Measurements from ENCODE around the gene STRIP1.
"Not testable (repeated sequence)": the region's sequence is repeated elsewhere in the genome, so short reads cannot be mapped to it uniquely, and the experiment has no call there.

The STRIP1 gene

DNA sequence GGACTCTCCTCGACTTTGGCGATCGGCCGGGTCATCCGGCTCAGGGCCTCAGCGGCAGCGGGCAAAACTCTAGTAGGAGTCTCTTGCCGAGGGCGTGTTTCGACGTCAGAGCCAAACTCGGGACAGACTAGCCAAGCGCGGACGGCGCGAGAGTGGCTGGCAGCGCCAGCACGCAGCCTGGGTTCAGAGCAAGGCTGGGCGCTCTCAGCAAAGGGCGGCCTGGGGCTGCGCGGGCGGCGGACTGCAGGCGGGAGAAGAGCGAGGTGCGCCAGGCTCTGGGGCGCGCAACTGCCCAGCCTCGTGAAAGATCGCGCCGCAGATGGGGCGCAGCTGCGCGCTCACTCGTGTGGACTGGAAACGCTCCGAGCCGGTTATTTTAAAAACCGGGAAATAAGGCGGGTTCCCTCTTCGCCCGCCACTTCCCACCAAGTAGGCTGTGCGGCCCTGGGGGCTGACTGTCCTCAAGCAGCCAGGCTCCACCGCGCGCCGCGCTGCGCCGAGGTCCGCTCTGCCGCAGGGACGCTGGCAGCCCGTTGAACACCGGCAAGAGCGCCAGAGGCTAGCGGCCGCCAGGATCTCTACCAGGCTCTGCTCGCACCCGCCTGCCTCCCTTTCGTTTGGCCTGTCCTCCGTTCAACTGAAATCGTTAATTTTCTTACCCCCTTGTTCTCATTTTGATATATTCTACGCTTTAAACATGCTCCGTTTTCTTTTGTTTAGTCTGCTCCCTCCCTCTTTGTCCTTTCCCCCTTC lies 33.6 kb downstream of the STRIP1 start:
- Histone ChIP-seq H3K27me3 (ENCODE audit: control insufficient read depth in 1 of 2, insufficient read depth in 2 of 2, low read length in 2 of 2) (peaks cover 68 to 73% of the 10 kb centered on the region in 2 donors), H3K9me3 (ENCODE audit: control insufficient read depth in 1 of 2, low read length in 2 of 2) (no peaks in the 10 kb centered on the region), H3K9ac (ENCODE audit: low read depth in 1 of 2, low read length in 2 of 2) (no peak overlapping the region), H3K4me1 (ENCODE audit: control insufficient read depth in 1 of 2, insufficient read depth in 2 of 2, low read length in 2 of 2) (peaks cover 6 to 11% of the 10 kb centered on the region in 2 donors), H3K4me3 (ENCODE audit: low read depth in 1 of 2, low read length in 2 of 2) (peak overlapping the region in 1 of 2 donors; percentile 3), H3K36me3 (ENCODE audit: control insufficient read depth in 1 of 2, insufficient read depth in 2 of 2, low read length in 2 of 2) (no peaks in the 10 kb centered on the region), H3K27ac (ENCODE audit: low read depth, low read length) (no peak overlapping the region)

DNA sequence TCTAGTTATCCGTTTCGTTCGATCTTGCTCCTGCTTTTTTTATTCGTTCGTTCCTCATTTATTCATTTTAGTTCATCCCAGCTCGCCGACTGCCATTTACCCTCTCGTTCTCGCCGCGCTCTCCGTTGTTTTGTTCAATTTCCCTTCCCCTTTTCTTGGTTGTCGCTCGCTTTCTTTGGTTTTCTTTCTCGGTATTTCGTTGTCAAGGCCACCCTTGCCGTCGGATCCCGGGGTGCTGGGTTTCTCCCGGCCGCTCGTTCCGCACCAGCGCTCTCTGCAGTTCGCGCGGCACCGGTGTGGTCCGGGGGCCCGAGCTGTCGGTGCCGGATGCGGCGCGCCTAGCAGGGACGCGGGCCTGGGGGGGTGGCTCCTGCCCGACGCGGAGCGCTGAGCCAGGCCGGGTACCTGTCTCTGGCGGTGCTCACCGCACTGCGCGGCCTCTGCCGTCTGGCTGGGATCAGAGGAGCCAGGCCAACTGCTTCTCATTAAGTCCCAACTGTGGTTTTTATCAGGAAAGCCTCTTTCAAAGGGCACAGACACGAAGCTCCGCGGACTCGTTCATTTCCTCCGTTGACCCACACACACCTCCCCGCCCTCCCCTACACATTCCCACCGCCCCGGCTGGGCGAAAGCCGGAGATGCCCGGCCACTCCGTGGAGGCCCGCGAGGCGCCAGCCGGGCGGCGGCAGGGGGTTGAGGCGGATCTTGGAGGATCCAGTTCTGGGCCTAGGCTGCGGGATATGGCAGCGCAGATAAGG lies 34.4 kb downstream of the STRIP1 start:
- no peaks in the 10 kb centered on the region for H3K36me3 ChIP-seq (ENCODE audit: control insufficient read depth in 1 of 2, insufficient read depth in 2 of 2, low read length in 2 of 2)
- no peak overlapping the region for H3K4me3 ChIP-seq (ENCODE audit: low read depth in 1 of 2, low read length in 2 of 2)
- no peak overlapping the region for H3K9ac ChIP-seq (ENCODE audit: low read depth in 1 of 2, low read length in 2 of 2)
- H3K27me3 ChIP-seq (ENCODE audit: control insufficient read depth in 1 of 2, insufficient read depth in 2 of 2, low read length in 2 of 2): peaks cover 72 to 79% of the 10 kb centered on the region in 2 donors
- no peak overlapping the region for H3K27ac ChIP-seq (ENCODE audit: low read depth, low read length)
- peaks cover 6 to 11% of the 10 kb centered on the region in 2 donors for H3K4me1 ChIP-seq (ENCODE audit: control insufficient read depth in 1 of 2, insufficient read depth in 2 of 2, low read length in 2 of 2)
- no peaks in the 10 kb centered on the region for H3K9me3 ChIP-seq (ENCODE audit: control insufficient read depth in 1 of 2, low read length in 2 of 2)

- H3K36me3 ChIP-seq (ENCODE audit: control insufficient read depth in 1 of 2, insufficient read depth in 2 of 2, low read length in 2 of 2): no peaks in the 10 kb centered on the region
- no peak overlapping the region for H3K9ac ChIP-seq (ENCODE audit: low read depth in 1 of 2, low read length in 2 of 2)
- H3K9me3 ChIP-seq (ENCODE audit: control insufficient read depth in 1 of 2, low read length in 2 of 2): no peaks in the 10 kb centered on the region
- H3K4me1 ChIP-seq (ENCODE audit: control insufficient read depth in 1 of 2, insufficient read depth in 2 of 2, low read length in 2 of 2): peaks cover 6 to 11% of the 10 kb centered on the region in 2 donors
- no peak overlapping the region for H3K27ac ChIP-seq (ENCODE audit: low read depth, low read length)
- no peak overlapping the region for H3K4me3 ChIP-seq (ENCODE audit: low read depth in 1 of 2, low read length in 2 of 2)
- H3K27me3 ChIP-seq (ENCODE audit: control insufficient read depth in 1 of 2, insufficient read depth in 2 of 2, low read length in 2 of 2): peaks cover 72 to 79% of the 10 kb centered on the region in 2 donors
Observed at GRCh38 chr1:110069404-110070281, 35.2 kb downstream of the STRIP1 start.

- H3K27me3 ChIP-seq (ENCODE audit: control insufficient read depth in 1 of 2, insufficient read depth in 2 of 2, low read length in 2 of 2): peaks cover 72 to 77% of the 10 kb centered on the region in 2 donors
- H3K4me3 ChIP-seq (ENCODE audit: low read depth in 1 of 2, low read length in 2 of 2): no peak overlapping the region
- no peak overlapping the region for H3K27ac ChIP-seq (ENCODE audit: low read depth, low read length)
- no peak overlapping the region for H3K9ac ChIP-seq (ENCODE audit: low read depth in 1 of 2, low read length in 2 of 2)
- H3K36me3 ChIP-seq (ENCODE audit: control insufficient read depth in 1 of 2, insufficient read depth in 2 of 2, low read length in 2 of 2): no peaks in the 10 kb centered on the region
- H3K9me3 ChIP-seq (ENCODE audit: control insufficient read depth in 1 of 2, low read length in 2 of 2): no peaks in the 10 kb centered on the region
- peaks cover 6 to 11% of the 10 kb centered on the region in 2 donors for H3K4me1 ChIP-seq (ENCODE audit: control insufficient read depth in 1 of 2, insufficient read depth in 2 of 2, low read length in 2 of 2)
Observed at GRCh38 chr1:110070282-110070669, 35.9 kb downstream of the STRIP1 start.

GRCh38 chr1:110070671-110071242 lies 36.3 kb downstream of the STRIP1 start, which contains the start of gene ALX3:
ALX3 (minus strand) TSS chr1:110070672; CDS start chr1:110070612, 60 bp downstream.
- H3K4me3 ChIP-seq (ENCODE audit: low read depth in 1 of 2, low read length in 2 of 2): no peak within 1 kb of the TSS
- no peak within 1 kb of the TSS for H3K27ac ChIP-seq (ENCODE audit: low read depth, low read length)
- peaks cover 72% of the 10 kb centered on the region in 2 donors for H3K27me3 ChIP-seq (ENCODE audit: control insufficient read depth in 1 of 2, insufficient read depth in 2 of 2, low read length in 2 of 2)

DNA sequence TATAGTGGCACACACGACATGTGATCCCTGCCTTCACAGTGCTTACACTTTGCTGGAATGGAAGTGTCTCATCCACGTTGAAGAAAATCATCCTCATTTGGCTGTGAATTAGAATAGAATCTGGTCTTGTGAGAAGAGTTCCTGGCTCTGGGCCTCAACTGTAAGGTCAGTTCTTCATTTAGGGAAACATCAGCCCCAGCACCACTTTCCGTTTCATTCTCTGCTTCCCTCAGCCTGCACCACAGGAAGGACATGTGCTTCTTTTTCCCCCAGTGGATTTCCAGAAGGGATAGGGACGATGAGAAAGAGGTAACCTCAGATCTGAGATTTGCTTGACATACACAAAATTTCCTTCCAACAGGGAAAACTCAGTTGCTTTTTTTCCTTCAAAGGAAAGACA lies 39.7 kb downstream of the STRIP1 start:
- Histone ChIP-seq H3K4me3 (ENCODE audit: low read depth in 1 of 2, low read length in 2 of 2) (no peak overlapping the region), H3K9ac (ENCODE audit: low read depth in 1 of 2, low read length in 2 of 2) (no peak overlapping the region), H3K27ac (ENCODE audit: low read depth, low read length) (no peak overlapping the region), H3K9me3 (ENCODE audit: control insufficient read depth in 1 of 2, low read length in 2 of 2) (no peaks in the 10 kb centered on the region), H3K27me3 (ENCODE audit: control insufficient read depth in 1 of 2, insufficient read depth in 2 of 2, low read length in 2 of 2) (peaks cover 40% of the 10 kb centered on the region in 2 donors), H3K4me1 (ENCODE audit: control insufficient read depth in 1 of 2, insufficient read depth in 2 of 2, low read length in 2 of 2) (peaks cover 3 to 6% of the 10 kb centered on the region in 2 donors), H3K36me3 (ENCODE audit: control insufficient read depth in 1 of 2, insufficient read depth in 2 of 2, low read length in 2 of 2) (no peaks in the 10 kb centered on the region)

More at GRCh38 chr1:110070671-110071242, 36.3 kb downstream of the STRIP1 start, which contains the start of gene ALX3:
- Histone ChIP-seq H3K9ac (ENCODE audit: low read depth in 1 of 2, low read length in 2 of 2) (no peak within 1 kb of the TSS), H3K9me3 (ENCODE audit: control insufficient read depth in 1 of 2, low read length in 2 of 2) (no peaks in the 10 kb centered on the region), H3K4me1 (ENCODE audit: control insufficient read depth in 1 of 2, insufficient read depth in 2 of 2, low read length in 2 of 2) (peaks cover 6 to 11% of the 10 kb centered on the region in 2 donors), H3K36me3 (ENCODE audit: control insufficient read depth in 1 of 2, insufficient read depth in 2 of 2, low read length in 2 of 2) (no peaks in the 10 kb centered on the region)

DNA sequence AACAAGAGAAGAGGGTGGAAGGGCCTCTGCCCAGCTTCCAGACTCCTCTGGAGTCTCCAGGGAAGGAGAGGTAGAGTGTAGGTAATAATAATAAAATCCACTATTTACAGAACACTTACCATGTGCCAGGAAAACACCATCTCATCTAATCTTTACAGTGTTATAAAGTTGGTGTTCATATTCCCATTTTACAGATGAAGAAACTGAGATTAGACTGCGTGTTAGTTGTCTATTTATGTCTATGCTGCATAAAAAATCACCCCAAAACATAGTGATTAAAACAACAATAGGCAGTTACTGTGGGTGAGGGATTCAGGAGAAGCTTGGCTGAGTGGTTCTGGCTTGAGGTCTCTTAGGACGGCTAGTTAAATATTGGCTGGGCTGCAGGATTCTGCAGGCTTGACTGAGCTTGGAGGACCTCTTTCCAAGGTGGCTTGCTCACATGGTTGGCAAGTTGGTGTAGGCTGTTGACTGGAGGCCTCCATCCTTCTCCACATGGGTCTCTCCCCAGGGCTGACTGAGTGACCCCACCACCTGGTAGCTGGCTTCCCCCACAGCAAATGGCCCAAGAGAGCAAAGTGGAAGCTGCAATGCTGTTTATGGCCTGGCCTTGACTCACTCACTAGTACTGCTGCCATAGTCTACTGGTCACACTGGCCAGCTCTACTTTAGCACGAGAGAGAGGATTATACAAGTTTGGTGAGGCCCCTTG lies 42.5 kb downstream of the STRIP1 start:
- Histone ChIP-seq H3K4me1 (ENCODE audit: control insufficient read depth in 1 of 2, insufficient read depth in 2 of 2, low read length in 2 of 2) (no peaks in the 10 kb centered on the region), H3K27ac (ENCODE audit: low read depth, low read length) (no peak overlapping the region), H3K27me3 (ENCODE audit: control insufficient read depth in 1 of 2, insufficient read depth in 2 of 2, low read length in 2 of 2) (peaks cover 15 to 16% of the 10 kb centered on the region in 2 donors), H3K9ac (ENCODE audit: low read depth in 1 of 2, low read length in 2 of 2) (no peak overlapping the region), H3K36me3 (ENCODE audit: control insufficient read depth in 1 of 2, insufficient read depth in 2 of 2, low read length in 2 of 2) (no peaks in the 10 kb centered on the region), H3K9me3 (ENCODE audit: control insufficient read depth in 1 of 2, low read length in 2 of 2) (no peaks in the 10 kb centered on the region), H3K4me3 (ENCODE audit: low read depth in 1 of 2, low read length in 2 of 2) (no peak overlapping the region)

DNA sequence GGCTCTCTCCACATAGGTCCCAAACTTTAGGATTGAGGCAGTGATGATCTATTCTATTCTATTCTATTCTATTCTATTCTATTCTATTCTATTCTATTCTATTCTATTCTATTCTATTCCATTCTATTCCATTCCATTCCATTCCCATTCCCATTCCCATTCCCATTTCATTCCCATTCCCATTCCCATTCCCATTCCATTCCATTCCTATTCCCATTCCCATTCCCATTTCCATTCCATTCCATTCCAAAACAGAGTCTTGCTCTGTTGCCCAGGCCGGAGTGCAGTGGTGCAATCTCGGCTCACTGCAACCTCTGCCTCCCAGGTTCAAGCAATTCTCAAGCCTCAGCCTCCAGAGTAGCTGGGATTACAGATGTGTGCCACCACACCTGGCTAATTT lies 45.6 kb downstream of the STRIP1 start:
- Histone ChIP-seq H3K4me1 (ENCODE audit: control insufficient read depth in 1 of 2, insufficient read depth in 2 of 2, low read length in 2 of 2) (peaks cover 10 to 14% of the 10 kb centered on the region in 2 donors), H3K27me3 (ENCODE audit: control insufficient read depth in 1 of 2, insufficient read depth in 2 of 2, low read length in 2 of 2) (peaks cover 18 to 25% of the 10 kb centered on the region in 2 donors)
- H3K27ac ChIP-seq (ENCODE audit: low read depth, low read length); H3K9me3 ChIP-seq (ENCODE audit: control insufficient read depth in 1 of 2, low read length in 2 of 2); H3K36me3 ChIP-seq (ENCODE audit: control insufficient read depth in 1 of 2, insufficient read depth in 2 of 2, low read length in 2 of 2); H3K9ac ChIP-seq (ENCODE audit: low read depth in 1 of 2, low read length in 2 of 2); H3K4me3 ChIP-seq (ENCODE audit: low read depth in 1 of 2, low read length in 2 of 2): not testable (repeated sequence)

DNA sequence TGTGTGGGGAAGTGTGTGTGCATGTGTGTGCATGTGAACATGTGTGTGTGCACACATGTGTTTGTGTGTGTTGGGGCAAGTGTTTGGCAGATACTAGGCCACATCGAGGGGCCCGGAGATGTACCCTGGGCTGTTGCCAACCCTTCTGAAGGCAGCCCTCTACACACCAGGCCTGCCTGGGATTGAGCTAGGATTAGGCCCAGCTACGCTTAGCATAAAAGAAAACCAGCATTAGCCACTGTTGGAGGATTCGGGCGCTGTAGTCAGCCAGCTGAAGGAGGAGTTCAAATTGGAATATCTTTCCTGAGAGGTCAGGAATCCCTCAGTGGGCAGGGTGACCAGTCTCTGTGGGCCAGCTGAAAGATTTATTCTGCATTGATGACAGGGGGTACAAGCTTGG lies 46.6 kb downstream of the STRIP1 start:
- Histone ChIP-seq H3K27me3 (ENCODE audit: control insufficient read depth in 1 of 2, insufficient read depth in 2 of 2, low read length in 2 of 2) (peaks cover 21 to 30% of the 10 kb centered on the region in 2 donors), H3K36me3 (ENCODE audit: control insufficient read depth in 1 of 2, insufficient read depth in 2 of 2, low read length in 2 of 2) (no peaks in the 10 kb centered on the region)

More for the DNA sequence above, 46.6 kb downstream of the STRIP1 start:
- Histone ChIP-seq H3K9me3 (ENCODE audit: control insufficient read depth in 1 of 2, low read length in 2 of 2) (no peaks in the 10 kb centered on the region), H3K9ac (ENCODE audit: low read depth in 1 of 2, low read length in 2 of 2) (no peak overlapping the region), H3K4me1 (ENCODE audit: control insufficient read depth in 1 of 2, insufficient read depth in 2 of 2, low read length in 2 of 2) (peaks cover 12 to 18% of the 10 kb centered on the region in 2 donors), H3K4me3 (ENCODE audit: low read depth in 1 of 2, low read length in 2 of 2) (no peak overlapping the region), H3K27ac (ENCODE audit: low read depth, low read length) (no peak overlapping the region)

All from duodenal mucosa (tissue), 2 donors.